H9 (cell line): ENCODE data around the gene SLC25A40. TPM values are rescaled to one million over a fixed set of nuclear protein-coding genes. Genes with fewer than 3 reads are reported as not detected.
"Not testable (repeated sequence)": the region's sequence is repeated elsewhere in the genome, so short reads cannot be mapped to it uniquely, and the experiment has no call there.

Source experiments
- DNase-seq: peaks from one replicate; pipeline ENCODE4 v3.0.0-alpha.2; 2017
- H2AFZ ChIP-seq: one replicate; pipeline ENCODE4 v1.6.1; 2013; ENCODE audit warnings: mild to moderate bottlenecking, low read length, control low read depth, moderate library complexity
- H2AK5ac ChIP-seq: 2 replicates; pipeline ENCODE4 v1.6.1; 2013; ENCODE audit warnings: low read length, control low read depth, mixed read lengths; ENCODE audit not compliant: insufficient read length
- H2BK120ac ChIP-seq: one replicate; pipeline ENCODE4 v1.6.1; 2013; ENCODE audit warnings: low read depth, mild to moderate bottlenecking, low read length, control low read depth, inconsistent platforms; ENCODE audit not compliant: poor library complexity, severe bottlenecking
- H2BK12ac ChIP-seq: 2 replicates; pipeline ENCODE4 v1.6.1; 2013; ENCODE audit warnings: low read length, control low read depth, mixed read lengths, low read depth; ENCODE audit not compliant: insufficient read length
- H2BK15ac ChIP-seq: 2 replicates; pipeline ENCODE4 v1.6.1; 2013; ENCODE audit warnings: low read depth, low read length, control low read depth
- H2BK20ac ChIP-seq: one replicate; pipeline ENCODE4 v1.6.1; 2013; ENCODE audit warnings: low read depth, mild to moderate bottlenecking, low read length, control low read depth, inconsistent platforms; ENCODE audit not compliant: poor library complexity, severe bottlenecking
- H2BK5ac ChIP-seq: 2 replicates; pipeline ENCODE4 v1.6.1; 2013; ENCODE audit warnings: low read length, control low read depth, mixed read lengths; ENCODE audit not compliant: insufficient read length
- H3K14ac ChIP-seq: 2 replicates; pipeline ENCODE4 v1.6.1; 2013; ENCODE audit warnings: low read length, control low read depth; ENCODE audit not compliant: insufficient read depth
- H3K18ac ChIP-seq: 2 replicates; pipeline ENCODE4 v1.6.1; 2013; ENCODE audit warnings: low read depth, mild to moderate bottlenecking, mixed read lengths, low read length, control low read depth; ENCODE audit not compliant: insufficient read length
- H3K23ac ChIP-seq: 2 replicates; pipeline ENCODE4 v1.6.1; 2013; ENCODE audit warnings: low read length, control low read depth, mixed read lengths, low read depth; ENCODE audit not compliant: insufficient read length
- H3K23me2 ChIP-seq: 2 replicates; pipeline ENCODE4 v1.6.1; 2013; ENCODE audit warnings: low read depth, mild to moderate bottlenecking, mixed read lengths, low read length, control low read depth; ENCODE audit not compliant: insufficient read length, poor library complexity, severe bottlenecking
- H3K27ac ChIP-seq: 2 replicates; pipeline ENCODE4 v1.5.1; 2013; ENCODE audit warnings: low read length, control low read depth, mixed read lengths, low read depth; ENCODE audit not compliant: insufficient read length
- H3K27me3 ChIP-seq: 2 replicates; pipeline ENCODE4 v1.6.1; 2013; ENCODE audit warnings: low read length, control low read depth, inconsistent platforms; ENCODE audit not compliant: insufficient read depth
- H3K4ac ChIP-seq: 2 replicates; pipeline ENCODE4 v1.6.1; 2013; ENCODE audit warnings: low read depth, mild to moderate bottlenecking, control low read depth, inconsistent platforms, low read length, moderate library complexity
- H3K4me1 ChIP-seq: 2 replicates; pipeline ENCODE4 v1.6.1; 2013; ENCODE audit warnings: low read length, control low read depth, inconsistent platforms; ENCODE audit not compliant: insufficient read depth
- H3K4me2 ChIP-seq: 2 replicates; pipeline ENCODE4 v1.6.1; 2013; ENCODE audit warnings: low read length, control low read depth, mixed read lengths; ENCODE audit not compliant: insufficient read length, insufficient read depth
- H3K56ac ChIP-seq: 2 replicates; pipeline ENCODE4 v1.6.1; 2013; ENCODE audit warnings: low read depth, mild to moderate bottlenecking, mixed read lengths, low read length, control low read depth; ENCODE audit not compliant: insufficient read length
- H3K79me1 ChIP-seq: 2 replicates; pipeline ENCODE4 v1.6.1; 2013; ENCODE audit warnings: low read depth, mild to moderate bottlenecking, moderate library complexity, low read length, control low read depth, inconsistent platforms; ENCODE audit not compliant: insufficient read depth, poor library complexity, severe bottlenecking
- H3K79me2 ChIP-seq: 2 replicates; pipeline ENCODE4 v1.6.1; 2013; ENCODE audit warnings: low read length, control low read depth, inconsistent platforms; ENCODE audit not compliant: insufficient read depth
- H3K9ac ChIP-seq: 2 replicates; pipeline ENCODE4 v1.6.1; 2013; ENCODE audit warnings: low read length, control low read depth, mixed read lengths; ENCODE audit not compliant: insufficient read length; ENCODE audit errors: extremely low read depth
- H3K9me3 ChIP-seq: one replicate; pipeline ENCODE4 v1.6.1; 2013; ENCODE audit warnings: low read depth, low read length, inconsistent platforms; ENCODE audit not compliant: control insufficient read depth
- H3T11ph ChIP-seq: one replicate; pipeline ENCODE4 v1.6.1; 2013; ENCODE audit warnings: mild to moderate bottlenecking, low read length, control low read depth, inconsistent platforms
- H4K20me1 ChIP-seq: one replicate; pipeline ENCODE4 v1.6.1; 2013; ENCODE audit not compliant: control insufficient read depth, insufficient read length, insufficient read depth
- H4K5ac ChIP-seq: 2 replicates; pipeline ENCODE4 v1.6.1; 2013; ENCODE audit warnings: low read depth, mild to moderate bottlenecking, mixed read lengths, low read length, control low read depth; ENCODE audit not compliant: insufficient read length
- H4K8ac ChIP-seq: replicated peaks from 2 replicates; pipeline ENCODE4 v1.6.1; 2013; ENCODE audit warnings: low read length, control low read depth, mixed read lengths, low read depth; ENCODE audit not compliant: insufficient read length
- H4K91ac ChIP-seq: 2 replicates; pipeline ENCODE4 v1.6.1; 2013; ENCODE audit warnings: low read depth, mild to moderate bottlenecking, moderate library complexity, mixed read lengths, low read length, control low read depth; ENCODE audit not compliant: insufficient read length
- H3K27ac Mint-ChIP-seq, 3 experiments: 2 replicates in 2 of 3; 3 replicates in 1 of 3; pipeline ENCODE4 v1.8.0; 2020 to 2021; ENCODE audit warnings: mixed read lengths in 3 of 3, mild to moderate bottlenecking in 1 of 3, moderate library complexity in 1 of 3
- H3K27me3 Mint-ChIP-seq: 2 replicates; pipeline ENCODE4 v1.8.0; 2021; ENCODE audit warnings: low read depth, mild to moderate bottlenecking, moderate library complexity, mixed read lengths
- H3K36me3 Mint-ChIP-seq, 3 experiments: 2 replicates in 2 of 3; 3 replicates in 1 of 3; pipeline ENCODE4 v1.8.0; 2020 to 2021; ENCODE audit warnings: low read depth in 3 of 3, mixed read lengths in 3 of 3; ENCODE audit not compliant: insufficient read depth in 1 of 3
- H3K4me1 Mint-ChIP-seq, 2 experiments: 2 replicates each; pipeline ENCODE4 v1.8.0; 2020; ENCODE audit warnings: mixed read lengths in 2 of 2
- H3K4me3 Mint-ChIP-seq, 2 experiments: 2 replicates in 1 of 2; 3 replicates in 1 of 2; pipeline ENCODE4 v1.8.0; 2020 to 2021; ENCODE audit warnings: mild to moderate bottlenecking in 2 of 2, mixed read lengths in 2 of 2, moderate library complexity in 1 of 2
- H3K9me3 Mint-ChIP-seq, 2 experiments: 2 replicates in 1 of 2; 3 replicates in 1 of 2; pipeline ENCODE4 v1.8.0; 2020; ENCODE audit warnings: mild to moderate bottlenecking in 2 of 2, mixed read lengths in 2 of 2, moderate library complexity in 1 of 2
- CTCF ChIP-seq: fragments of 200-600 bp; sonication (generic); conservative IDR thresholded peaks from 3 replicates; pipeline ENCODE4 v1.8.0; 2021; ENCODE audit warnings: antibody characterized with exemption, mild to moderate bottlenecking
- WGBS: extraction: QIAGEN DNeasy Blood & Tissue Kit; methylation state at CpG from one replicate; pipeline ENCODE4 v1.1.7; 2013; ENCODE audit warnings: missing lambda C conversion rate, low lambda C conversion rate, mixed read lengths; ENCODE audit not compliant: insufficient read length; ENCODE audit errors: extremely low coverage; 5-methylcytosine and 5-hydroxymethylcytosine counted together
- total RNA-seq: library from RNA; stranded (reverse); gene quantifications from 2 replicates; pipeline ENCODE4 v1.2.1, GENCODE V29; 2021

Gene SLC25A40
- total RNA-seq, 1 experiment from 2014 or later: 10.4 TPM

GRCh38 chr7:87831097-87831496 is 45.1 kb downstream of the SLC25A40 start:
- Histone ChIP-seq H3T11ph (no peak overlapping the region), H4K20me1 (no peaks in the 10 kb centered on the region), H3K9me3 (no peaks in the 10 kb centered on the region), H3K14ac (no peak overlapping the region), H3K27ac (no peak overlapping the region), H2BK12ac (no peak overlapping the region), H3K9ac (no peak overlapping the region), H3K23me2 (no peaks in the 10 kb centered on the region), H2BK15ac (no peak overlapping the region), H3K79me2 (no peaks in the 10 kb centered on the region), H2BK5ac (no peak overlapping the region), H3K23ac (no peak overlapping the region), H3K4ac (no peak overlapping the region), H4K91ac (no peak overlapping the region), H2AK5ac (no peak overlapping the region), H3K27me3 (no peaks in the 10 kb centered on the region), H2AFZ (no peak overlapping the region), H2BK120ac (no peak overlapping the region), H4K5ac (no peak overlapping the region), H4K8ac (no peak overlapping the region), H3K56ac (no peak overlapping the region), H3K79me1 (no peaks in the 10 kb centered on the region), H3K4me1 (no peaks in the 10 kb centered on the region), H3K18ac (no peak overlapping the region), H3K4me2 (no peak overlapping the region), H2BK20ac (no peak overlapping the region)
- Mint-ChIP-seq H3K27me3 (no peaks in the 10 kb centered on the region), H3K9me3 (peaks cover 10 to 13% of the 10 kb centered on the region in 2 experiments), H3K27ac (no peak overlapping the region), H3K36me3 (peaks cover 5 to 19% (median 7%) of the 10 kb centered on the region in 3 experiments; a peak in 6 of 7 replicates), H3K4me1 (no peaks in the 10 kb centered on the region), H3K4me3 (no peak overlapping the region)
- no peak for DNase-seq
- no CpG with 5 or more reads among the region's 1 CpG for WGBS
- no peak for TF ChIP-seq CTCF

GRCh38 chr7:87828383-87828782 is 47.8 kb downstream of the SLC25A40 start:
- H2BK12ac ChIP-seq: not testable (repeated sequence)

More at GRCh38 chr7:87828383-87828782, 47.8 kb downstream of the SLC25A40 start:
- DNase-seq, H3K9ac ChIP-seq, H2BK120ac ChIP-seq, H3K27ac Mint-ChIP-seq, H3K79me1 ChIP-seq, H3K79me2 ChIP-seq, H4K5ac ChIP-seq, H3K27me3 ChIP-seq, H3K23ac ChIP-seq, H3K56ac ChIP-seq, H3K27ac ChIP-seq, H3K4ac ChIP-seq, H2BK20ac ChIP-seq, H4K91ac ChIP-seq, H3K18ac ChIP-seq, H2BK5ac ChIP-seq, H2BK15ac ChIP-seq, H3K4me1 Mint-ChIP-seq, H2AK5ac ChIP-seq, H3K9me3 ChIP-seq, H3K4me2 ChIP-seq, H2AFZ ChIP-seq, H3K23me2 ChIP-seq, H3T11ph ChIP-seq, H3K4me1 ChIP-seq, H3K14ac ChIP-seq, H3K27me3 Mint-ChIP-seq, H3K4me3 Mint-ChIP-seq, H4K8ac ChIP-seq, H4K20me1 ChIP-seq: not testable (repeated sequence)
- Mint-ChIP-seq H3K36me3 (peaks cover 16 to 46% (median 25%) of the 10 kb centered on the region in 3 experiments), H3K9me3 (peaks cover 30 to 35% of the 10 kb centered on the region in 2 experiments)
- no CpG with 5 or more reads among the region's 1 CpG for whole genome bisulfite sequencing
